Activated T-helper 9 cell treated with anti-CD3 and anti-CD28 coated beads, Interleukin-2, amount 50 U/mL, for 16 hours (primary cell): ENCODE measurements around the gene DOCK4.

Experiments
- DNase-seq: peaks from one replicate; pipeline ENCODE4 v3.0.0-alpha.2; 2020; ENCODE audit warnings: low read depth

The DOCK4 gene

GRCh38 chr7:112214883-112215282 lies 8.7 kb upstream of the DOCK4 start:
- DNase-seq: no peak

- DNase-seq: no peak
Measured at GRCh38 chr7:112214268-112214667, 8.1 kb upstream of the DOCK4 start.

GRCh38 chr7:112213735-112214134 lies 7.5 kb upstream of the DOCK4 start:
- DNase-seq: no peak

GRCh38 chr7:112212571-112212970 lies 6.4 kb upstream of the DOCK4 start:
- no peak for DNase-seq

GRCh38 chr7:112211348-112211907 lies 5.2 kb upstream of the DOCK4 start:
- no peak for DNase-seq

GRCh38 chr7:112207765-112208164 lies 1.6 kb upstream of the DOCK4 start:
- no peak for DNase-seq

- no peak for DNase-seq
Measured at GRCh38 chr7:112206991-112207592, 893 bp upstream of the DOCK4 start.

- DNase-seq: peak; percentile 16
Measured at GRCh38 chr7:112205343-112206237, 609 bp downstream of the DOCK4 start.

GRCh38 chr7:112204499-112205342 lies 1.5 kb downstream of the DOCK4 start:
- DNase-seq: no peak

- no peak for DNase-seq
Measured at GRCh38 chr7:112203365-112203739, 2.8 kb downstream of the DOCK4 start.

- no peak for DNase-seq
Measured at GRCh38 chr7:112202816-112203215, 3.4 kb downstream of the DOCK4 start.

- no peak for DNase-seq
Measured at GRCh38 chr7:112201839-112202238, 4.4 kb downstream of the DOCK4 start.

GRCh38 chr7:112201411-112201810 lies 4.8 kb downstream of the DOCK4 start:
- DNase-seq: no peak

- DNase-seq: no peak
Measured at GRCh38 chr7:112199672-112200071, 6.5 kb downstream of the DOCK4 start.

GRCh38 chr7:112199035-112199655 lies 7.1 kb downstream of the DOCK4 start:
- no peak for DNase-seq

GRCh38 chr7:112197322-112197721 lies 8.9 kb downstream of the DOCK4 start:
- DNase-seq: no peak

GRCh38 chr7:112195717-112196116 lies 10.5 kb downstream of the DOCK4 start:
- DNase-seq: no peak

- no peak for DNase-seq
Measured at GRCh38 chr7:112193915-112194502, 12.2 kb downstream of the DOCK4 start.

- DNase-seq: no peak
Measured at GRCh38 chr7:112192236-112193154, 13.7 kb downstream of the DOCK4 start.

GRCh38 chr7:112190120-112190519 lies 16.1 kb downstream of the DOCK4 start:
- no peak for DNase-seq
